CD4-positive, alpha-beta memory T cell (primary cell): ENCODE data around the gene CARM1. TPM values are rescaled to one million over a fixed set of nuclear protein-coding genes. Genes with fewer than 3 reads are reported as not detected.
"Not testable (repeated sequence)": the region's sequence is repeated elsewhere in the genome, so short reads cannot be mapped to it uniquely, and the experiment has no call there.

ENCODE experiments used
- CTCF ChIA-PET: fragments of 350-600 bp; sonication (Branson Sonifier 250); formaldehyde crosslinking; loops from one replicate; lab custom pipeline; 2021; ENCODE audit warnings: inconsistent platforms; ENCODE audit not compliant: partially characterized antibody; lab: Charles Lee
- POLR2A ChIA-PET: fragments of 350-600 bp; sonication (Branson Sonifier 250); formaldehyde crosslinking; loops from one replicate; lab custom pipeline; 2021; ENCODE audit not compliant: partially characterized antibody; lab: Charles Lee
- DNase-seq, 5 donors: peaks; one replicate each; pipeline versions ENCODE4 v3.0.0 to v3.0.0-alpha.2; 2020 to 2022; ENCODE audit warnings: mixed read lengths in 1 of 5
- H3K27ac ChIP-seq: one replicate; pipeline ENCODE4 v1.7.0; 2013; ENCODE audit warnings: low read depth, low read length
- H3K27me3 ChIP-seq: 2 replicates; pipeline ENCODE4 v1.7.0; 2013; ENCODE audit warnings: mild to moderate bottlenecking, low read length, moderate library complexity; ENCODE audit not compliant: insufficient read depth
- H3K36me3 ChIP-seq: 2 replicates; pipeline ENCODE4 v1.7.0; 2013; ENCODE audit warnings: mild to moderate bottlenecking, low read length, moderate library complexity; ENCODE audit not compliant: insufficient read depth
- H3K4me1 ChIP-seq: 2 replicates; pipeline ENCODE4 v1.7.0; 2013; ENCODE audit warnings: mild to moderate bottlenecking, low read length, moderate library complexity; ENCODE audit not compliant: insufficient read depth
- H3K4me3 ChIP-seq, 2 donors: one replicate each; pipeline ENCODE4 v1.7.0; 2013; ENCODE audit warnings: low read length in 2 of 2, mild to moderate bottlenecking in 1 of 2
- H3K9me3 ChIP-seq, 2 donors: one replicate each; pipeline ENCODE4 v1.7.0; 2013; ENCODE audit warnings: low read length in 2 of 2, control low read depth in 1 of 2; ENCODE audit not compliant: control insufficient read depth in 1 of 2
- H3K27ac Mint-ChIP-seq, 7 donors: one replicate each; pipeline ENCODE4 v1.8.0; 2020 to 2021; ENCODE audit warnings: mixed read lengths in 7 of 7, mild to moderate bottlenecking in 6 of 7, inconsistent platforms in 3 of 7, moderate library complexity in 3 of 7
- H3K27me3 Mint-ChIP-seq, 2 donors: one replicate each; pipeline ENCODE4 v1.8.0; 2020 to 2021; ENCODE audit warnings: mixed read lengths in 2 of 2
- H3K36me3 Mint-ChIP-seq, 2 donors: one replicate each; pipeline ENCODE4 v1.8.0; 2020 to 2021; ENCODE audit warnings: mixed read lengths in 2 of 2, inconsistent platforms in 1 of 2, mild to moderate bottlenecking in 1 of 2
- H3K4me1 Mint-ChIP-seq, 4 donors: one replicate each; pipeline ENCODE4 v1.8.0; 2020 to 2021; ENCODE audit warnings: mixed read lengths in 4 of 4, mild to moderate bottlenecking in 1 of 4
- H3K4me3 Mint-ChIP-seq, 8 donors: one replicate each; pipeline ENCODE4 v1.8.0; 2020 to 2021; ENCODE audit warnings: mixed read lengths in 8 of 8, mild to moderate bottlenecking in 7 of 8, moderate library complexity in 6 of 8, inconsistent platforms in 3 of 8
- H3K9me3 Mint-ChIP-seq, 8 donors: one replicate each; pipeline ENCODE4 v1.8.0; 2020 to 2021; ENCODE audit warnings: mixed read lengths in 8 of 8, mild to moderate bottlenecking in 5 of 8, inconsistent platforms in 3 of 8, moderate library complexity in 1 of 8
- intact Hi-C: fragments of 100-400 bp; cut with micrococcal nuclease; formaldehyde crosslinking; loops from one replicate; pipeline ENCODE4 v1.15.1; 2023
- polyA plus RNA-seq, 2 donors: library from polyadenylated mRNA; unstranded; fragments of 300-500 nt; fragmentation: Illumina TruSeq; gene quantifications; one replicate each; pipeline ENCODE4 v1.2.3, GENCODE V29; 2021
- total RNA-seq, 2 experiments: library from RNA; stranded (reverse); gene quantifications; one replicate each; pipeline ENCODE4 v1.2.3, GENCODE V29; 2021

The CARM1 gene
- total and polyA plus RNA-seq, 4 experiments from 2014 or later, result 0.71 to 26.5 (median 13.5) TPM

- H3K36me3 Mint-ChIP-seq, result no peaks in the 10 kb centered on the region
- POLR2A ChIA-PET, result interaction anchor here (0.7 to 2.8 kb wide), 3 partner anchors 27 to 448 kb away, joined by 3 to 49 read pairs (median 20); partner anchors contain the start of genes DNM2 and TMED1
- peaks cover 5 to 19% (median 14%) of the 10 kb centered on the region in 4 donors for H3K4me1 Mint-ChIP-seq
- Histone ChIP-seq H3K4me1 (peaks cover 9% of the 10 kb centered on the region), H3K36me3 (no peaks in the 10 kb centered on the region), H3K27me3 (no peaks in the 10 kb centered on the region), H3K27ac (no peak overlapping the region), H3K9me3 (no peaks in the 10 kb centered on the region), H3K4me3 (no peak overlapping the region)
- H3K27me3 Mint-ChIP-seq, result no peaks in the 10 kb centered on the region
- H3K9me3 Mint-ChIP-seq, result no peaks in the 10 kb centered on the region
- no peak overlapping the region for H3K4me3 Mint-ChIP-seq
- peak overlapping the region in 4 of 7 donors; percentile 49 to 86 (median 70) for H3K27ac Mint-ChIP-seq
- CTCF ChIA-PET, result interaction anchor here (1.0 to 8.0 kb wide), 16 partner anchors 10 to 163 kb away, joined by 3 to 186 read pairs (median 6); partner anchors contain the start of genes DNM2, QTRT1 and TMED1
- DNase-seq, result no peak
- intact Hi-C loops, result no loop called here
Observed at GRCh38 chr19:10863107-10863717, 8.1 kb upstream of the CARM1 start.

GRCh38 chr19:10864538-10864899, 6.8 kb upstream of the CARM1 start:
- Histone ChIP-seq H3K9me3 (no peaks in the 10 kb centered on the region), H3K4me3 (no peak overlapping the region), H3K27me3 (no peaks in the 10 kb centered on the region), H3K36me3 (no peaks in the 10 kb centered on the region), H3K4me1 (peaks cover 9% of the 10 kb centered on the region), H3K27ac (no peak overlapping the region)
- Mint-ChIP-seq H3K27ac (peak overlapping the region in 6 of 7 donors; percentile 3 to 87 (median 45)), H3K36me3 (no peaks in the 10 kb centered on the region), H3K27me3 (no peaks in the 10 kb centered on the region), H3K4me3 (peak overlapping the region in 3 of 8 donors; percentile 41 to 64 (median 59)), H3K4me1 (peaks cover 5 to 19% (median 14%) of the 10 kb centered on the region in 4 donors), H3K9me3 (no peaks in the 10 kb centered on the region)
- ChIA-PET CTCF (interaction anchor here (0.6 to 8.0 kb wide), 34 partner anchors 10 to 463 kb away, joined by 3 to 186 read pairs (median 5); partner anchors contain the start of genes DNM2, QTRT1 and TMED1), POLR2A (interaction anchor here (0.5 to 2.8 kb wide), 6 partner anchors 28 to 163 kb away, joined by 3 to 49 read pairs (median 6); partner anchors contain the start of genes DNM2, QTRT1 and TMED1)
- intact Hi-C loops, result loop anchor here (1.0 kb wide), 2 partner anchors 67 to 147 kb away; no protein-coding TSS in a partner anchor
- peak; percentile 72 to 76 (median 74) for DNase-seq

GRCh38 chr19:10866495-10866894, 4.9 kb upstream of the CARM1 start:
- intact Hi-C loops, result no loop called here
- CTCF ChIA-PET, result interaction anchor here (0.7 to 8.0 kb wide), 9 partner anchors 13 to 704 kb away, joined by 3 to 186 read pairs (median 9); partner anchors contain the start of genes DNM2, QTRT1 and TMED1
- H3K36me3 ChIP-seq, result no peaks in the 10 kb centered on the region
- H3K4me3 Mint-ChIP-seq, result no peak overlapping the region
- H3K9me3 Mint-ChIP-seq, result no peaks in the 10 kb centered on the region
- H3K27me3 Mint-ChIP-seq, result no peaks in the 10 kb centered on the region
- H3K4me3 ChIP-seq, result no peak overlapping the region
- no peak overlapping the region for H3K27ac Mint-ChIP-seq
- H3K27me3 ChIP-seq, result no peaks in the 10 kb centered on the region
- H3K9me3 ChIP-seq, result no peaks in the 10 kb centered on the region
- H3K27ac ChIP-seq, result no peak overlapping the region
- H3K4me1 ChIP-seq, result peaks cover 15% of the 10 kb centered on the region
- peaks cover 7 to 25% (median 18%) of the 10 kb centered on the region in 4 donors for H3K4me1 Mint-ChIP-seq
- POLR2A ChIA-PET, result interaction anchor here (1.9 kb wide), 1 partner anchor 149 kb away, joined by 8 read pairs; the partner anchor contains the start of gene DNM2
- no peak for DNase-seq
- no peaks in the 10 kb centered on the region for H3K36me3 Mint-ChIP-seq

GRCh38 chr19:10868872-10869547, 2.3 kb upstream of the CARM1 start:
- Mint-ChIP-seq H3K9me3 (peaks cover 0 to 7% (median 0%) of the 10 kb centered on the region in 8 donors), H3K36me3 (peaks cover 0 to 4% of the 10 kb centered on the region in 2 donors), H3K4me3 (peak overlapping the region in 3 of 8 donors; percentile 11 to 35 (median 25)), H3K4me1 (peaks cover 13 to 31% (median 22%) of the 10 kb centered on the region in 4 donors), H3K27me3 (no peaks in the 10 kb centered on the region), H3K27ac (no peak overlapping the region)
- no peak for DNase-seq
- no peak overlapping the region for H3K4me3 ChIP-seq
- no peak overlapping the region for H3K27ac ChIP-seq
- no peaks in the 10 kb centered on the region for H3K27me3 ChIP-seq
- CTCF ChIA-PET, result no interaction called here
- POLR2A ChIA-PET, result interaction anchor here (3.6 kb wide), 1 partner anchor 151 kb away, joined by 15 read pairs; the partner anchor contains the start of gene DNM2
- intact Hi-C loops, result no loop called here
- H3K36me3 ChIP-seq, result no peaks in the 10 kb centered on the region
- no peaks in the 10 kb centered on the region for H3K9me3 ChIP-seq
- H3K4me1 ChIP-seq, result peaks cover 27% of the 10 kb centered on the region

GRCh38 chr19:10869872-10870311, 1.5 kb upstream of the CARM1 start:
- CTCF ChIA-PET, H3K27ac ChIP-seq, H3K4me3 ChIP-seq, H3K36me3 Mint-ChIP-seq, H3K9me3 Mint-ChIP-seq, H3K27me3 ChIP-seq, H3K9me3 ChIP-seq, H3K27me3 Mint-ChIP-seq, H3K36me3 ChIP-seq: not testable (repeated sequence)
- H3K4me1 ChIP-seq, result peaks cover 20% of the 10 kb centered on the region
- intact Hi-C loops, result loop anchor here (5.0 kb wide), 1 partner anchor 303 kb away; the partner anchor contains the start of genes CDKN2D and KRI1
- POLR2A ChIA-PET, result interaction anchor here (0.8 to 3.6 kb wide), 3 partner anchors 33 to 217 kb away, joined by 3 to 15 read pairs (median 11); partner anchors contain the start of genes DNM2 and TMED1
- peak overlapping the region in 4 of 8 donors; percentile 24 to 64 (median 44) for H3K4me3 Mint-ChIP-seq
- DNase-seq, result peak in 1 of 5 donors; percentile 51
- peak overlapping the region in 3 of 7 donors; percentile 86 to 96 (median 88) for H3K27ac Mint-ChIP-seq
- peaks cover 8 to 24% (median 15%) of the 10 kb centered on the region in 4 donors for H3K4me1 Mint-ChIP-seq

GRCh38 chr19:10870501-10870954, 825 bp upstream of the CARM1 start:
- ChIA-PET CTCF (interaction anchor here (0.6 to 2.5 kb wide), 2 partner anchors 10 to 35 kb away, joined by 3 to 9 read pairs; partner anchors contain the start of gene TMED1), POLR2A (interaction anchor here (0.8 to 3.6 kb wide), 6 partner anchors 34 to 304 kb away, joined by 3 to 15 read pairs (median 4); partner anchors contain the start of genes DNM2 and TMED1)
- H3K4me3 ChIP-seq, result peak overlapping the region in 1 of 2 donors; percentile 53
- H3K4me1 ChIP-seq, result peaks cover 20% of the 10 kb centered on the region
- no peak for DNase-seq
- no peaks in the 10 kb centered on the region for H3K9me3 ChIP-seq
- H3K27me3 Mint-ChIP-seq, result no peaks in the 10 kb centered on the region
- H3K9me3 Mint-ChIP-seq, result peaks cover 0 to 7% (median 0%) of the 10 kb centered on the region in 8 donors
- H3K27ac ChIP-seq, result peak overlapping the region; percentile 55
- peaks cover 0 to 4% of the 10 kb centered on the region in 2 donors for H3K36me3 Mint-ChIP-seq
- peaks cover 8 to 24% (median 16%) of the 10 kb centered on the region in 4 donors for H3K4me1 Mint-ChIP-seq
- intact Hi-C loops, result loop anchor here (5.0 kb wide), 1 partner anchor 303 kb away; the partner anchor contains the start of genes CDKN2D and KRI1
- H3K36me3 ChIP-seq, result no peaks in the 10 kb centered on the region
- H3K4me3 Mint-ChIP-seq, result peak overlapping the region; percentile 70 to 84 (median 81)
- H3K27ac Mint-ChIP-seq, result peak overlapping the region; percentile 60 to 96 (median 88)
- no peaks in the 10 kb centered on the region for H3K27me3 ChIP-seq
